ENCODE data around the gene CUL1. TPM values are rescaled to one million over a fixed set of nuclear protein-coding genes. Genes with fewer than 3 reads are reported as not detected.

Gene CUL1
- total and polyA plus RNA-seq, 5 donors = 36.1 to 52.8 (median 52.4) TPM

DNA sequence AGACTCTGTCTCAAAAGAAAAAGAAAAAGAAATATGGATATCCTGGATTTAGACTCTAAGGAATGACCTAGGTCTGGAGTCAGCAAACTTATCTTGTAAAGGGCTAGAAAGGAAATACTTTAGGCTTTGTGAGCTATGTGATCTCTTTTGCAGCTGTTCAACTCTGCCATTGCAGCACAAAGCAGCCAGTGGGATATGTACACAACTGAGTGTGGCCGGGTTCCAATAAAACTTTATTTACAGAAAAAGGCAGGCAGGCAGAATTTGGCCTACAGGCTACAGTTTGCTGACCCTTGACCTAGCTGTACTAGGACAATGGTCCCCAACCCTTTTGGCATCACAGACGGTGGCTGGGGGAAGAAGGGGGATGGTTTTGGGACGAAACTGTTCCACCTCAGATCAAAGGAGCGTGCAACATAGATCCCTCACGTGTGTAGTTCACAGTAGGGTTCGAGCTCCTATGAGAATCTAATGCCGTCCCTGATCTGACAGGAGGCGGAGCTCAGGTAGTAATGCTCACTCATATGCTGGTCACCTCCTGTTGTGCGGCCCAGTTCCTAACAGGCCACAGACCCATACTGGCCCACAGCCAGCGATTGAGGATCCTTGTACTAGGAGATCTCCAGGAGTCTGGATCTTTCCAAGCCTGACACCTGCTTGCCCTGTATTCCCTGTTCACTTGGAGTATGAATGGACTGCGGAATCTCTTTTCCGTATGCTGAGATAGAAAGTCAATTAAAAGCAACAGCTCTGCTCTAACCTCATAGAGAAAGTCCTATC lies 63.0 kb downstream of the CUL1 start:
- Histone ChIP-seq H3K4me3 (ENCODE audit: low read length) (no peak overlapping the region), H3K27me3 (ENCODE audit: control insufficient read depth, insufficient read depth) (no peaks in the 10 kb centered on the region), H3K27ac (ENCODE audit: low read length) (no peak overlapping the region), H3K4me1 (ENCODE audit: control insufficient read depth, insufficient read depth, low read length) (peaks cover 3% of the 10 kb centered on the region), H3K9me3 (ENCODE audit: control insufficient read depth, low read length) (no peaks in the 10 kb centered on the region)
- intact Hi-C loops (cut with DNase I) = no loop called here
- DNase-seq (peak in 1 of 3 donors; percentile 47), ATAC-seq (no peak)
- WGBS = 92% methylated on average over 12 of the region's 12 CpGs

DNA sequence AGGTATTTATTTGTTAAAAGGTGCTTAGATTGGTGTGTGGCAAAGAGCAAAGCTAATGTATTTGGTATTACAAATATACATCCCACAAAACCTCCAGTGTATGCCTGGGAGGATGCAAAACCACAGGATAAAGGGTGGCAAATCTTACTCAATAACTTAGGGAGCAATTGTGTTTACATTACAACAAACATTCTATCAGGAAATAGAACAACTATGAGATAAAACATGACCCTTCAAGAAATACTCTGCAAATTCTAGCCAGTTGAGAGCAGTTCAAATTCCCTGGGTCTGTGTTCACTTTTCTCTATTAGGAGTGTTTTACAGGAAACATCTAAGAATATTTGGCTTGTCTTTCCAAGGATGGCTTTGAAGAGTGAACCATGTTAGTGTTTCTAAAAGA lies 64.9 kb downstream of the CUL1 start:
- Histone ChIP-seq H3K4me3 (ENCODE audit: low read length) (no peak overlapping the region), H3K27me3 (ENCODE audit: control insufficient read depth, insufficient read depth) (no peaks in the 10 kb centered on the region), H3K4me1 (ENCODE audit: control insufficient read depth, insufficient read depth, low read length) (peaks cover 3% of the 10 kb centered on the region), H3K9me3 (ENCODE audit: control insufficient read depth, low read length) (no peaks in the 10 kb centered on the region), H3K27ac (ENCODE audit: low read length) (no peak overlapping the region)
- no peak for DNase-seq
- no peak for ATAC-seq
- intact Hi-C loops (cut with DNase I) = no loop called here

DNA sequence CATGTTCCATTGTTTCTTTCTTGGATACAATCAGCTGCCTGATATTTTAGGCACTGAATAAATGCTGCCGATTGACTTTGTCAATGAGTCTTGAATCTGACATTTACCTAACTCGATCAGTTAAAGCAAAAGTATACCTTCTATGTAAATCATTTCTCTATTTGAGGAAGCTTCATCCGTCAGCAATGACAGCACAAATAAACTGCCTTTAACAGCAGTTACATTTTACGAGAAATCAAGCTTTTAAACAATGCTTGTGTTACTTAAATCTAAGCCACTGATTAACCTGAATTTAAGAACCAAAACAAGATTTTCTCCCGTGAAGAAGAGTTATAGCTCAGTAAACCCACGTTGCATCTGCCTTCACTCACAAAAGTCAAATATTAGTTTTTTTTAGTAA lies 71.3 kb downstream of the CUL1 start:
- H3K4me1 ChIP-seq (ENCODE audit: control insufficient read depth, insufficient read depth, low read length) = no peaks in the 10 kb centered on the region
- no peak overlapping the region for H3K4me3 ChIP-seq (ENCODE audit: low read length)
- no peak for ATAC-seq
- no peak for DNase-seq
- 89% methylated on average over 6 of the region's 6 CpGs for WGBS
- no peak overlapping the region for H3K27ac ChIP-seq (ENCODE audit: low read length)
- intact Hi-C loops (cut with DNase I) = no loop called here
- H3K27me3 ChIP-seq (ENCODE audit: control insufficient read depth, insufficient read depth) = no peaks in the 10 kb centered on the region
- no peaks in the 10 kb centered on the region for H3K9me3 ChIP-seq (ENCODE audit: control insufficient read depth, low read length)

DNA sequence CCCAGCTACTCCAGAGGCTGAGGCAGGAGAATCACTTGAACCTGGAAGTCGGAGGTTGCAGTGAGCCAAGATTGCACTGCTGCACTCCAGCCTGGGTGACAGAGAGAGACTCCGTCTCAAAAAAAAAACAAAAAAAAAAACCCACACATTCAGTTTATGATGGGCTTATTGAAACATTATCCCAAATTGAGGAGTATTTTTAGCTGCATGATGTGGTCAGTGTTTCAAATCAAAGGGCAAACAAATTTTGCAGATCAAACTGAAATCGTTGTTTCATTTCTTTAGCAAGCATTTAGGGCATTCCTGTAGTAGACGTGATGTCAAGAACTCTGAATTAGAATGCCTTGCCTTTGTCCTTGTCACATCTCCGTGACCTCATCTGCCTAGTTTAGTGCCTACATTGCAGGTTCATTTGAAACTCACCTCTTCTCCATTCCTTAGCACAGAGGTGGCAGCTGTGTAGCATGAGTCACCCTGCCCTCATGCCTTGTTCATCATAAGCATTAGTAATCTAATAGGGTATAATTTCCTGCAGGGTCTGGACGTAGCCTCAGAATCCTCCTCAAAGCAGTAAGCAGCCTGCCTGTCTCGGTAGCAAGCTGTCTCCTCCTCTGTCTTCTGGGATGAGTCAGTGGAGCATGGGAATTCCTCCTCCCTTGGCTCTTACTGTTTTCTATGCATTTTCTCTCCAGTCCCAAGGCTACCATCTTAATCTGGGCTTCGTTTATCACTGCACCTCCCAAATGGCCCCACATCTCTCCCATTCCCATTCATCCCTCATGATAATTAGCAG lies 73.8 kb downstream of the CUL1 start:
- Histone ChIP-seq H3K9me3 (ENCODE audit: control insufficient read depth, low read length) (no peaks in the 10 kb centered on the region), H3K4me3 (ENCODE audit: low read length) (no peak overlapping the region), H3K27ac (ENCODE audit: low read length) (no peak overlapping the region), H3K27me3 (ENCODE audit: control insufficient read depth, insufficient read depth) (no peaks in the 10 kb centered on the region), H3K4me1 (ENCODE audit: control insufficient read depth, insufficient read depth, low read length) (no peaks in the 10 kb centered on the region)
- DNase-seq (no peak), ATAC-seq (no peak)
- 88% methylated on average over 8 of the region's 8 CpGs for WGBS
- intact Hi-C loops (cut with DNase I) = no loop called here

DNA sequence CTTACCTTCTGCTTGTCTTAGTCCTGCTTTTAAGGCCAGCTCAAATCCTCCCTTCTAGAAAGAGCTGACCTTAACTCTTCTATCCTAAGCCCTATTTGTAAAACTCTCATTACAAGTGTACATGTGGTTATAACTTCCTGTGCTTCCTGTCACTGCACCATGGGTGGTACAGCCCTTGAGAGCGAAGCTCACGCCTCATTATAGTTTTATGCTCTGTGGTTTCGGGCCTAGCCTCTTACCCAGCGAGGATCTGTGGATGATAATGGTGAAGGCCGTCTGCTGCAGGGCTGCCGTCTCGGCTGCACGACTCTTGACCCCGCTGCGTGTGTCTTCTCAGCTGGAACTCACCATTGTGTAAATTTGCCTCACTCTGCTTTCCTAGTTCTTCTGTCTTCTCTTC lies 74.6 kb downstream of the CUL1 start:
- Histone ChIP-seq H3K4me1 (ENCODE audit: control insufficient read depth, insufficient read depth, low read length) (no peaks in the 10 kb centered on the region), H3K4me3 (ENCODE audit: low read length) (no peak overlapping the region), H3K27ac (ENCODE audit: low read length) (no peak overlapping the region), H3K27me3 (ENCODE audit: control insufficient read depth, insufficient read depth) (no peaks in the 10 kb centered on the region), H3K9me3 (ENCODE audit: control insufficient read depth, low read length) (no peaks in the 10 kb centered on the region)
- WGBS = 84% methylated on average over 10 of the region's 10 CpGs
- intact Hi-C loops (cut with DNase I) = no loop called here
- no peak for ATAC-seq
- no peak for DNase-seq

DNA sequence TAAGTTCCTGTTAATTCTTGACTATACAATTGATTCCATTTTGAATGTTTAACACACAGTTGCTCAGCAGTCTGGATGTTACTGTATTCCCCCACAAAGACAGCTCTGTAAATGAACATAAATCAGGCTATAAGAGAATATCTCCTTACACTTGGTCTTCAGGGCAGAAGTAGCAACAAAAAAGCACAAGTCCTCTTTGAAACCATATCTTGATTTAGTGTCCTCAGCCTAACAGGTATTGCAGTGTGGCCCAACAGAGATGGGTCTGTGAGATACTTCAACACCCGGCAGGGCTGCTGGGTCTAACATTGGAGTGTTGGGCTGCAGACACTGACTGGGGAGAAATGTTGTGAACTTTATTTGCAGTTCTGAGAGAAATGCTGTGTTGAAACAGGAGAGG lies 75.8 kb downstream of the CUL1 start:
- DNase-seq = no peak
- intact Hi-C loops (cut with DNase I) = no loop called here
- no peak overlapping the region for H3K27ac ChIP-seq (ENCODE audit: low read length)
- H3K4me1 ChIP-seq (ENCODE audit: control insufficient read depth, insufficient read depth, low read length) = no peaks in the 10 kb centered on the region
- no peaks in the 10 kb centered on the region for H3K27me3 ChIP-seq (ENCODE audit: control insufficient read depth, insufficient read depth)
- H3K9me3 ChIP-seq (ENCODE audit: control insufficient read depth, low read length) = no peaks in the 10 kb centered on the region
- no peak for ATAC-seq
- H3K4me3 ChIP-seq (ENCODE audit: low read length) = no peak overlapping the region
- 87% methylated on average over 1 of the region's 1 CpG for WGBS

DNA sequence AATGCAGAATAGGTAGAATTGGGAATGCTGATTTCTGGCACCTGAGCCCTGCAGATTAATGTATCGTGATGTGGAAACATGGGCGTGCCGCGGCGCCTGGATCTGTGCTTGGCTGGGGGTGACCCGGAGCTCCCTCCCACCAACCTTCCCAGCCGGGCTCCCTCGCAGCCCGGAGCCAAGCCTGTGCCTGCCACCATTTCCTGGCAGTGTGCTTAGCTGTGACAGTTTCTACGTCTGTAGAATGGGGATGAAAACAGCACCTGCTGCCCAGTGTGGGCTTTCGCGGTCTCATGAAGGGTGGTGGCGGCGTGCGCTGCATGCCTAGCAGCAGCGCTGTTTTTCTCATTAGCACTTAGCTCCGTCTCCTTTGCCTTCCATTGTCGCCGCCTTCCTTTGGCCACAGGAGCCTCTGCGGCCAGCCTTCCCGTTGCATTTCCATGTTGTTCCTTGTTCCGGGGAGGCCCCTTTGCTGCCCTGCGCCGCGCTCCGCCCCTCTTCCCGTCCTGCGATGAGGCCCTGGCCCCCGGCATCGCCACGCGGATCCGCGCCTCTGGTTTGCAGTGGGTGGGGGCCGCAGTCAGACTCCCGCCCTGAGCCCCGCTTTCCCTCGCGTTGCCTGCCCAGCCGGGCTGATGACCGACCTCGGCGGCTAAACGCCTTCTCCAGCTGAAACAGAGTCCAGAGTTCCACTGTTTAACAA lies 84.2 kb downstream of the CUL1 start:
- H3K27me3 ChIP-seq (ENCODE audit: control insufficient read depth, insufficient read depth) = no peaks in the 10 kb centered on the region
- 86% methylated on average over 44 of the region's 44 CpGs for WGBS
- ATAC-seq = peak in 1 of 2 donors; percentile 18
- intact Hi-C loops (cut with DNase I) = no loop called here
- no peak overlapping the region for H3K27ac ChIP-seq (ENCODE audit: low read length)
- DNase-seq = peak in 1 of 3 donors; percentile 40
- no peaks in the 10 kb centered on the region for H3K4me1 ChIP-seq (ENCODE audit: control insufficient read depth, insufficient read depth, low read length)
- H3K4me3 ChIP-seq (ENCODE audit: low read length) = no peak overlapping the region
- no peaks in the 10 kb centered on the region for H3K9me3 ChIP-seq (ENCODE audit: control insufficient read depth, low read length)

DNA sequence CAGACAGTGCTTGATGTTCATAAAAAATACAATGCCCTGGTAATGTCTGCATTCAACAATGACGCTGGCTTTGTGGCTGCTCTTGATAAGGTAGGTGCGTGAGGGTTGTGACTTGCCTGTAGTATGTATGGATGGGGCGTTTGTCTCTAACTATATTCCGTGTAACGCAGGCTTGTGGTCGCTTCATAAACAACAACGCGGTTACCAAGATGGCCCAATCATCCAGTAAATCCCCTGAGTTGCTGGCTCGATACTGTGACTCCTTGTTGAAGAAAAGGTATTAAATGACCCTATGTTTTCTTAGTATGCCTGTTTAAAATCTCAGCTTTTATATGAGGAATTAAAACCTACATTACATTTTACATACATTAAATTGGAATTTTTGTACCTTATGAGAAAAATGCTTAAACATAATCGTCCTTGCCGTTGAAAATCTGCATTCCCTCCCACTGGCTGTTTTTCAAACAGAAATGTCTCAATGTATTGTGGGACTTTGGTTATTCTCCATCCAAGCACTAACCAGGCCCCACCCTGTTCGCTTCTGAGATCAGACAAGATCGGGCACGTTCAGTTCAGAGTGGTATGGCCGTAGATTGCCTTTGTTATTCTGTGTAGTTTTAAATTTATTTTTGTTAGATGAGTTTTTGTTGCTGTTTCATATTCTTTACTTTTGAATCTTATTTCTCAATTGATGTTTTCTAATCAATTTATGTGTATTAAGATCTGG lies 85.3 kb downstream of the CUL1 start:
- intact Hi-C loops (cut with DNase I) = no loop called here
- Histone ChIP-seq H3K27me3 (ENCODE audit: control insufficient read depth, insufficient read depth) (no peaks in the 10 kb centered on the region), H3K27ac (ENCODE audit: low read length) (no peak overlapping the region), H3K4me1 (ENCODE audit: control insufficient read depth, insufficient read depth, low read length) (no peaks in the 10 kb centered on the region), H3K4me3 (ENCODE audit: low read length) (no peak overlapping the region), H3K9me3 (ENCODE audit: control insufficient read depth, low read length) (no peaks in the 10 kb centered on the region)
- ATAC-seq = no peak
- 94% methylated on average over 15 of the region's 15 CpGs for WGBS
- no peak for DNase-seq

DNA sequence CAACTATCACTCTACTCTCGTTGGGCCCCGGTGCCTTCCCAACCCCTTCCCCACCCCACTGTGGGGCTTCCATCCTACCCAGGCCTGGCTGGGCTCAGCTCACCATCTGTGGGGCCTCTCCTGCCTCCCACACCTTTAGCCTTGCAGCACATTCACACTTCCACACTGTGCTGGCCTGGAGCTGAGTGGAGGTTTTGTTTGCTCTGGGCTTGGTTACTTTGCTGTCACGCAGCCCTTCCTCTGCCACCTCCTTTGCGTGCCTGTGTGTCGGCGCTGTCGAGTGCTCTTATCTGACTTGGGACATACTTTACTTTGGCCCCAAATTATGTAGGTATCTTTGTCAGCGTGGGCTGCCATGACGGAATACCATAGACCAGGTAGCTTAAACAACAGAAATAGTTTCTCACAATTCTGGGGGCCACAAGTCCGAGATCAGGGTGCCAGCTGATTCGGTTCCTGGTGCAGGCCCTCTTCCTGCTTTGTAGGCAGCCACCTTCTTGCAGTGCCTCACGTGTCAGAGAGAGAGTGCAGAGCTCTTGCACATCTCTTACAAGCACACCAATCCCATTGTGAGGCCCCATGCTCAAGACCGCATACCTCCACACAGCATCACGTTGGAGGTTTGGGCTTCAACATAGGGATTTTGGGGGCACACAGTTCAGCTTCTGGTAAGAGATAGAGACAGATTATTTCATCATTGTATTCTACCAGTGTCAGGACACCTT lies 89.0 kb downstream of the CUL1 start:
- Histone ChIP-seq H3K4me3 (ENCODE audit: low read length) (no peak overlapping the region), H3K27ac (ENCODE audit: low read length) (peak overlapping the region; percentile 48), H3K4me1 (ENCODE audit: control insufficient read depth, insufficient read depth, low read length) (peaks cover 3% of the 10 kb centered on the region), H3K27me3 (ENCODE audit: control insufficient read depth, insufficient read depth) (no peaks in the 10 kb centered on the region), H3K9me3 (ENCODE audit: control insufficient read depth, low read length) (no peaks in the 10 kb centered on the region)
- DNase-seq (peak in 2 of 3 donors; percentile 61 to 65), ATAC-seq (peak; percentile 84 to 91)
- intact Hi-C loops (cut with DNase I) = no loop called here
- WGBS = 72% methylated on average over 14 of the region's 14 CpGs

DNA sequence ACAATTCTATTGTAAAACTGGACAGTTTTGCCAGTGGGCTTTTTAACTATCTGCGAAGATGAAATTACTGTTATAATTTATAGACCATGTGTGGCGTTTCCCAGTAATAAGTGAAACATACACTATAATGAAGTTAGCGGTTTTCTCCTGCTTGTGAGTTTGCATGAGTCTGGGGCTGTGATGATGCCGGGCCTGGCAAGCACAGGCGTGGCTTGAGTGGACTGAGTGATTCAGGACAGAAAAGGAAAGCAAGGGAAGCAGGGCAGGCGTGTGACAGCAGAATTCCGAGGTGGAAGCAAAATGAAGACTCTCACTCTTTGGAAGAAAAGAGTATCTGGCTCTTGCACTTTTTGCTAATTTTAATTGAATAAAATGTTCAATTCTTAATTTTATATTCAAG lies 90.5 kb downstream of the CUL1 start:
- 79% methylated on average over 7 of the region's 7 CpGs for whole genome bisulfite sequencing
- DNase-seq = peak in 1 of 3 donors; percentile 45
- intact Hi-C loops (cut with DNase I) = no loop called here

More for the DNA sequence above, 90.5 kb downstream of the CUL1 start:
- ATAC-seq = peak in 1 of 2 donors; percentile 55
- Histone ChIP-seq H3K27me3 (ENCODE audit: control insufficient read depth, insufficient read depth) (no peaks in the 10 kb centered on the region), H3K9me3 (ENCODE audit: control insufficient read depth, low read length) (no peaks in the 10 kb centered on the region), H3K4me1 (ENCODE audit: control insufficient read depth, insufficient read depth, low read length) (peaks cover 3% of the 10 kb centered on the region), H3K27ac (ENCODE audit: low read length) (no peak overlapping the region), H3K4me3 (ENCODE audit: low read length) (no peak overlapping the region)
